GM13977 (cell line): ENCODE measurements around the gene MPV17L.
"Not testable (repeated sequence)": the region's sequence is repeated elsewhere in the genome, so short reads cannot be mapped to it uniquely, and the experiment has no call there.

Experiments
- DNase-seq: peaks from one replicate; pipeline ENCODE4 v3.0.0; 2012; ENCODE audit warnings: low spot score
- in situ Hi-C: fragments of 300-500 bp; cut with MboI; formaldehyde crosslinking; loops from one replicate; pipeline ENCODE4 v1.12.0; 2022; ENCODE audit warnings: low sequenced_read_pairs, low pct_unique_long_range_greater_than_20kb, mixed read lengths, inconsistent platforms; ENCODE audit not compliant: unreplicated experiment
- TF ChIP-seq, protein P1 (sequence below): IDR thresholded peaks from 2 replicates; pipeline ENCODE4 v1.5.1; 2012; ENCODE audit warnings: mild to moderate bottlenecking, control low read depth; ENCODE audit not compliant: insufficient read depth; ENCODE audit errors: extremely low read depth, missing control alignments

Gene MPV17L

DNA sequence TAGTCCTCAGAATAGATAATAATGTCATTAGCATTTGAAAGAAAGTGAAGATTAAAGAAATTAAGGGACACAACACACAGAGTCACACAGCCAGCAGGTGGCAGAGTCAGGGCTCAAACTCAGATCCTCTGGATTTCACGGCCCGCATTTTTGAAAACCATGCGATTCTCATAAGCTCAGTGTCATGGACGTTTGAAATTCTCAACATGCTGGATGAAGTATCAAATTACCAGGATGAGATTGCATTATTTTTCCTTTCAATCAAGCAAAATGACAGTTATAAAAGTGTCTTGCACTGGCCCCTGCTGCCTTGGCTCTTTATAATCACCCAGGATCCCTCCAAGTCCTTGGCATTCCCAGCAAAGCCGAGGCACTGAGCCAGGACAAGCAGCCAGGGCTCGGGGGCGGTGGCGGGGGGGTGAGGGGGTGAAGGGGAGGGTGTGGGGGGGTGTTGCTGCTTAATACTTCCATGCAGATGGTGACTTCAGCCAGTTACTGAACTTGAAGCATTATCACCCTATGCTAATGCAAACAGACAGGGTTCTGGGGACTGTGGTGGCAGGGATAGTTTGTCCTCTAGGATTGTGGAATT, 32.2 kb downstream of the MPV17L start:
- DNase-seq, result peak; percentile 51
- in situ Hi-C loops, result loop anchor here (25.0 kb wide), 1 partner anchor 285 kb away; no protein-coding TSS in a partner anchor

DNA sequence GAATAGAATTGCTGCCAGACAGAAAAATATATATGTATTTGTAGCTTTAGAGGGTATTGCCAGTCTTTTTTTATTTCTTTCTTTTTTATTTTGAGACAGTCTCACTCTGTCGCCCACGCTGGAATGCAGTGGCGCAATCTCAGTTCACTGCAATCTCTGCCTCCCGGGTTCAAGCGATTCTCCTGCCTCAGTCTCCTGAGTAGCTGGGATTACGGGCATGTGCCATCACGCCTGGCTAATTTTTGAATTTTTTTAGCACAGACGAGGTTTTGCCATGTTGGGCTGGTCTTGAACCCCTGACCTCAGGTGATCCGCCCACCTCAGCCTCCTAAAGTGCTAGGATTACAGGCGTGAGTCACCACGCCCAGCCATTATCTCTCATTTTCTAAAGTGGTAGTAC, 35.3 kb downstream of the MPV17L start:
- in situ Hi-C loops, result loop anchor here (25.0 kb wide), 1 partner anchor 281 kb away; no protein-coding TSS in a partner anchor
- DNase-seq, result not testable (repeated sequence)

More for the DNA sequence above, 32.2 kb downstream of the MPV17L start:
- TF ChIP-seq, protein P1, sequence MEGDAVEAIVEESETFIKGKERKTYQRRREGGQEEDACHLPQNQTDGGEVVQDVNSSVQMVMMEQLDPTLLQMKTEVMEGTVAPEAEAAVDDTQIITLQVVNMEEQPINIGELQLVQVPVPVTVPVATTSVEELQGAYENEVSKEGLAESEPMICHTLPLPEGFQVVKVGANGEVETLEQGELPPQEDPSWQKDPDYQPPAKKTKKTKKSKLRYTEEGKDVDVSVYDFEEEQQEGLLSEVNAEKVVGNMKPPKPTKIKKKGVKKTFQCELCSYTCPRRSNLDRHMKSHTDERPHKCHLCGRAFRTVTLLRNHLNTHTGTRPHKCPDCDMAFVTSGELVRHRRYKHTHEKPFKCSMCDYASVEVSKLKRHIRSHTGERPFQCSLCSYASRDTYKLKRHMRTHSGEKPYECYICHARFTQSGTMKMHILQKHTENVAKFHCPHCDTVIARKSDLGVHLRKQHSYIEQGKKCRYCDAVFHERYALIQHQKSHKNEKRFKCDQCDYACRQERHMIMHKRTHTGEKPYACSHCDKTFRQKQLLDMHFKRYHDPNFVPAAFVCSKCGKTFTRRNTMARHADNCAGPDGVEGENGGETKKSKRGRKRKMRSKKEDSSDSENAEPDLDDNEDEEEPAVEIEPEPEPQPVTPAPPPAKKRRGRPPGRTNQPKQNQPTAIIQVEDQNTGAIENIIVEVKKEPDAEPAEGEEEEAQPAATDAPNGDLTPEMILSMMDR, result peak; percentile 66

DNA sequence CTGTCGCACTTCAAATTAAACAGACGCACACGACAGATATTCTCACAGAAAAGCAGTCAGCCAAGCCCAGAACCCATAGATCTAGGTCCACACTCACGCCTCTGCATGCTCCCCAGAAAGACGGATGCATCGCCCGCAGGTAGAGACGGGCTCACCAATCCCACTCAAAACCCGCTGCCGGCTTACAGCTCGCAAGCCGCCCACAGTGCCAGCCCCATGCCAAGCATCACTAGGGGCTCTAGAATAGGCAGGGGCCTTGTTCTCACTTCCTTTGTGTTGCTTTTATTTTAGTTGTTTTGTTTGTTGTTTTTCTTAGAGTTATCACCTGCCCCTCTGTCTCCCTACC, 38.5 kb downstream of the MPV17L start:
- no peak for DNase-seq
- in situ Hi-C loops, result loop anchor here (25.0 kb wide), 1 partner anchor 278 kb away; no protein-coding TSS in a partner anchor
- TF ChIP-seq, protein P1, result no peak

DNA sequence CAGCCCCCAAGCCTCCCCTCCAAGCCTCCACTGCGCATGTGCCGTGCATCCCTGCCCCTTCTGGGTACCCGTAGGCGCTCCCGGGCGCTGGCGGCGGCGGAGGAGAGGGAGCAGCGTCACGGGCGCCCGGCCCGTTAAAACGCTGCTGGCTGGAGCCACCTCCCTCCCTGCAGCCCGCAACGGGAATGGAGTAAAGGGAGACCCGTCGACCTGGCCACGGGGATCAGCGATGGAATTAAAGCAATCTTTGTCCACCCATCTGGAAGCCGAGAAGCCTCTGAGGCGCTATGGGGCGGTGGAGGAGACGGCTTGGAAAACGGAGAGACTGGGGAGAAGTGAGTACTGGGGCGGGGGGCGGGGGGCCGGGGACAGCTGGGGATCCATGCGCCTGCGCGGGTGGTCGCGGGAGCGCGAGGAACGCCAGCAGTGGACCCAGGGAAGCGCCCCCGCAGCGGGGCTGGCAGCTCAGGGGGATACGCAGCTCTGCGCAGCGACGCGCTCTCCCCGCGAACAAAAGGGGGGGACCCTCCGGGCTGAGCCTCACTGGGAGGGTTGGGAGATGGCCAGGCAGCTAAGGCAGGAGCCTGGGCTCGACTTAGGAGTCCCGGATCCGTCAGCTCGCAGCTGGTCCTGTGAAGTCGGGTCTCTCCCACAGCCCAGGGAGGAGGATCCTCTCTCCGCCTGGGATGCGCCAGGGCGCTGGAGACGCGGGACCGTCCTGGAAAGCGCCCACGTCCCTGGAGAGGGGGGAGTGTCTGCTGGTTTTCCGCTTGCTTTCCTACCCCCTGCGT, 39.1 kb downstream of the MPV17L start, which contains the start of gene BMERB1:
Gene BMERB1, plus strand, starts transcription at position 164 of the 791 bp plus-strand sequence. Its CDS starts 66 bp downstream, at position 230.
- DNase-seq, result peak; percentile 26
- TF ChIP-seq, protein P1, result no peak
- in situ Hi-C loops, result loop anchor here (25.0 kb wide), 1 partner anchor 278 kb away; no protein-coding TSS in a partner anchor

DNA sequence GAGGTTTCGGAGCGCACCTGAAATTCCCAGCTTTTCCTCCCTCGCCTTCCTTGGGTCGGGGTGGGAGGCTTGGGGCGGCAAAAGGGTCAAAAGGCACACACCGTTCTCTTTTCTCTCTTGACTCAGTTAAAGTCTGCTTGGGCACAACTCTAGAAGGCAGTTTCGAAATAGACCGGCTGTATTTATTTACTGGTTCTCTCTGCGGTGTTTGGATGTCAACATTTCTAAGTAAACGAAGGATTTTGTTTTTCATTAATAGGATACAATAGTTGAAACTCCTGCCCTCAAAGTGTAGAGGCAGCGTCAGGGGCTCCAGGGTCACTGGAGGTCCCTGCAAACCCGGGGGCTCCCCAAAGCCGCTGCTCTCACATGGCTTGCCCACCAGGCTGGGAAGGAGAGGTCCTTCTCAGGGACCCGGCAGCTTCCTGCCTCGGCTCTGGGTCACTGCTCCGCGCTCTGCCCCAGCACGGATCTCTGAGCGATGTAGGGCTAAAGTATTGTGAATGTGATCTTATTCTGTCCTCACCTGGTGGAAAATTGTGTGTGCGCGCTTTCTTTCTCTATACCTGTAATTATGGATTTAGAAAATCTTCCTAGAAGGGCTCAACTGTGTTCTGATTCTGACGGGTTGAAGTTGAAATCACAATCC, 39.8 kb downstream of the MPV17L start:
- no peak for DNase-seq
- TF ChIP-seq, protein P1, result no peak
- in situ Hi-C loops, result loop anchor here (25.0 kb wide), 1 partner anchor 277 kb away; no protein-coding TSS in a partner anchor

DNA sequence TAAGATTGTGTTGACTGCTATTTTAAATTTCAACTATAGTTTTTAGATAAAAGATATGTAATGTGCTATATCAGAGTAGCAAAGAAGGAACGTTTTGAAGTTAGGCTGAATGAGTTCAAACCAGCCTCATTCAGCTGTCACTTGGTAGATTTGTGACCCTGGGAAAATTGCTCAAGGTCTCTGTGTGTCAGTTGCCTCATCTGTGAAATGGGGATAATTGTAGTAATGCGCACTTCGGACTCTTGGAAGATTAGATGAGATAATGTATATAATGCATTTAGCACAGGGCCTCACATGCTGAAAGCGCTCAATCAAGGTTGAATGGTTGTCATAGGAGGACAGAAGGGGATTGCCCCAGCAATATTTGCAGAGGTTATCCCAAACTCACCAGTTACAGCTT, 43.5 kb downstream of the MPV17L start:
- in situ Hi-C loops, result loop anchor here (25.0 kb wide), 1 partner anchor 273 kb away; no protein-coding TSS in a partner anchor
- no peak for DNase-seq
- TF ChIP-seq, protein P1, result no peak

DNA sequence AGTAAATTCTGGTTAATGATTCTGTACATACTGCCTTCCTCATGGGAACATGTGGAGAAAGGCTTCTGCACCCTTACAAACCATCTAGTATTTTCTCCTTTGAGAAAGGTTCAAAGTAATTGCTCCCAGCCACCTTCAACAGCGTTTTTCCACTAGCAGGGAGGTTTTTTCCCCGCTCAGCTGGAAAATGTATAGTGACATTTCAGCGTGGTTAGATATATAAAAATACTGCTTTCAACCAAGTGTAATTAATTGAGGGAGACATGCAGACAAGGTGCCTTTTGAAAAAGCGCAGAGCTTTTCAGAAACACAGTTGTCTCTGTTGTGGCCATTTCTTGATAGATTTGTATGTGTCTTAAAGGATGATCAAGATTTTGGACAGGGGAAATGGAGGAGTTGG, 44.0 kb downstream of the MPV17L start:
- no peak for DNase-seq
- in situ Hi-C loops, result loop anchor here (25.0 kb wide), 1 partner anchor 273 kb away; no protein-coding TSS in a partner anchor
- TF ChIP-seq, protein P1, result no peak
